Mesodermal cell (in vitro differentiated cells): Measurements from ENCODE around the gene MCRIP1.

Experiments used
- H3K27ac ChIP-seq: 2 replicates; pipeline ENCODE4 v1.7.0; 2013; ENCODE audit warnings: mild to moderate bottlenecking, low read depth, low read length, moderate library complexity; ENCODE audit not compliant: severe bottlenecking
- H3K36me3 ChIP-seq: 2 replicates; pipeline ENCODE4 v1.7.1; 2013; ENCODE audit warnings: mild to moderate bottlenecking, low read length, moderate library complexity; ENCODE audit not compliant: control insufficient read depth, insufficient read depth
- H3K4me1 ChIP-seq: one replicate; pipeline ENCODE4 v1.7.1; 2013; ENCODE audit warnings: mild to moderate bottlenecking, low read length; ENCODE audit not compliant: insufficient read depth, control insufficient read depth, poor library complexity, severe bottlenecking
- H3K4me3 ChIP-seq: 2 replicates; pipeline ENCODE4 v1.7.0; 2013; ENCODE audit warnings: low read length, control low read depth, mild to moderate bottlenecking; ENCODE audit not compliant: insufficient read depth, poor library complexity, severe bottlenecking; ENCODE audit errors: extremely low read depth
- H3K9me3 ChIP-seq: 2 replicates; pipeline ENCODE4 v1.7.1; 2013; ENCODE audit warnings: mild to moderate bottlenecking, low read length, moderate library complexity; ENCODE audit not compliant: control insufficient read depth
- WGBS, 2 experiments: methylation state at CpG; one replicate each; pipeline ENCODE4 v1.1.5; 2013; ENCODE audit warnings: missing lambda C conversion rate in 2 of 2; ENCODE audit not compliant: insufficient coverage in 2 of 2; 5-methylcytosine and 5-hydroxymethylcytosine counted together

The MCRIP1 gene

DNA sequence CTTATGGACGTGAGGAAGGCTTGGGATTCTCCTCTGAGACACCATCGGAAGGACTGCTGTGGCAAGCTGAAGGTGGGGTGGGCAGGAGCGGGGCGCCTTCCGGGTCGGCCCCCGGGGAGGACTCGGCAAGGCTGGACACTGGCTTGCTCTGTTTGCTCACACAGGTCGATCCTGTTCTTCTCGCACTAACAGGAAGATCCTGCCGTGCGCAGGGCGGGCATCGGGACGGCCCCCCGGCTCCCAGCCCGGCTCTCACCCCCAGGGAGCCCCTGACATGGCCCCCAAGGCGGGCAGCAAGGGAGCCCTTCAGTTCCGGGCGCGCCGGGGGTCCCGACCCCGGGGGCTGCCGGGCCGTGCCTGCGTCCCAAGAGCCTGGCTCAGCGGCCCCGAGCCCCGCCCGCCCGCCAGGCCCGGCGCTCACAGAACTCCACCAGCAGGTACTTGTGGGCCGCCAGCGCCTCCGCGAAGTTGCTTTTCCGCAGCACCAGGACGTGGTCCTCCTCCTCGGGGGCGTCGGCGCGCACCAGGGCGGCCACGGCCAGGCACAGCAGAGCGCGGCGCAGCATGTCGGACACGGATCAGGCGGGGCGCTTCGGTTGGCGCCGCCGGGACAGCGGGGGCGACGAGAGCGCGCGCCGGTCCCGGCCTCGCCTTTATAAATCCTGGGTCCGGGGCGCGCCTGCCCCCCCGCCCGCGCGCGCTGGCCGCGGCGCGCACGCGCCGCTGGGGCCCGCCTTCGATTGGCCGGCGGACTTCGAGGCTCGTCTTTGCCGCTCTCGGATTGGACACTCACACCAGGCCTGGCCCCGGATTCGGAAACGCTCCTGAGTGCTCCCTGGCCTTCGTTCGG, 27.0 kb upstream of the MCRIP1 start, which contains the start of gene P4HB:
Gene P4HB (minus strand): TSS at position 630 of the 850 bp plus-strand sequence. CDS start 64 bp downstream, at position 566.
- Histone ChIP-seq H3K27ac (peak within 1 kb of the TSS; percentile 91), H3K4me3 (peak within 1 kb of the TSS; percentile 95), H3K36me3 (peaks cover 75% of the 10 kb centered on the region), H3K9me3 (no peaks in the 10 kb centered on the region), H3K4me1 (peaks cover 17% of the 10 kb centered on the region)
- 0% methylated on average over 64 to 90 of the region's 95 CpGs for WGBS, 2 experiments

DNA sequence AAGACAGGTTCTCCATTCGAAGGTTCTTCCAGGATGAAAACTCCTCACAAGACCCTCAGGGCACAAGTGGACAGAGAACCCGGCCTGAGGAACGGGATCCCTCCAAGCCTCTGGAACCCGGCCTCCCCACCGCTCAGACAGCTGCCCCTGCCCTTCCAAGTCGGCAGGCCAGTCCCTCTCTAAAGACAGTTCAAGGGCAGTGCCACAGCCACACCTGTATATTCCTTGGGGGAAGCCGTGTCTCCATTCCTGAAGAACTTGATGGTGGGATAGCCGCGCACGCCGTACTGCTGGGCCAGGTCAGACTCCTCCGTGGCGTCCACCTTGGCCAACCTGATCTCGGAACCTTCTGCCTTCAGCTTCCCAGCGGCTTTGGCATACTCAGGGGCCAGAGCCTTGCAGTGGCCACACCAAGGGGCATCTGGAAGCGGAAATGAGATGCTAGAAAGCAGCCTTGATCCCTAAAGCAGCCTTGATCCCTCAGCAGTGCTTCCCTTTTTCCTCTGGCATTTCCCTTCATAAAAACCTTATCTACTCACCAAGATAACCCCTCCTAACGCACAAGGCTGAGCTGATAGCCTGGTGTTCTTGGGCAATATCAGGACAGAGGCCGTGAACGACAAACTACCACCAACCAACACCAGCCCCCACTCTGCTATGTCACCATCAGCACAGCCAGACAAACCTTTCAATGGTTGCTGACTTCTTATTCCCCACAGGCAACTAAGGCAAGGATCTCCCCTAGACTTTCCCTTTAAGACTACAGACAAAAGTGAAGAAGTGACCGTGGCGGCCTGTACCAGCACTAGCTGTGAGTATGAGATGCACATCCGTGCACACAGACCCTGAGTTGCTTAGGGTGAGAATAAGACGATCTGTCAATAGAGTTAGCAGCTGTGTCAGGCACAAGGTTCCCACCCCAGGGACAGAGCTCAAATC, 26.1 kb upstream of the MCRIP1 start:
- peak overlapping the region; percentile 89 for H3K27ac ChIP-seq
- H3K9me3 ChIP-seq, result no peaks in the 10 kb centered on the region
- H3K4me3 ChIP-seq, result peak overlapping the region; percentile 95
- H3K4me1 ChIP-seq, result peaks cover 16% of the 10 kb centered on the region
- 71 to 79% methylated on average over 21 to 23 of the region's 23 CpGs for WGBS, 2 experiments
- peaks cover 75% of the 10 kb centered on the region for H3K36me3 ChIP-seq

- Histone ChIP-seq H3K36me3 (peaks cover 75% of the 10 kb centered on the region), H3K4me3 (peak overlapping the region; percentile 95), H3K27ac (no peak overlapping the region), H3K9me3 (no peaks in the 10 kb centered on the region), H3K4me1 (peaks cover 16% of the 10 kb centered on the region)
- WGBS, 2 experiments, result 94 to 96% methylated on average over 26 to 27 of the region's 30 CpGs
Observed at GRCh38 chr17:81858170-81858966, 25.3 kb upstream of the MCRIP1 start.

DNA sequence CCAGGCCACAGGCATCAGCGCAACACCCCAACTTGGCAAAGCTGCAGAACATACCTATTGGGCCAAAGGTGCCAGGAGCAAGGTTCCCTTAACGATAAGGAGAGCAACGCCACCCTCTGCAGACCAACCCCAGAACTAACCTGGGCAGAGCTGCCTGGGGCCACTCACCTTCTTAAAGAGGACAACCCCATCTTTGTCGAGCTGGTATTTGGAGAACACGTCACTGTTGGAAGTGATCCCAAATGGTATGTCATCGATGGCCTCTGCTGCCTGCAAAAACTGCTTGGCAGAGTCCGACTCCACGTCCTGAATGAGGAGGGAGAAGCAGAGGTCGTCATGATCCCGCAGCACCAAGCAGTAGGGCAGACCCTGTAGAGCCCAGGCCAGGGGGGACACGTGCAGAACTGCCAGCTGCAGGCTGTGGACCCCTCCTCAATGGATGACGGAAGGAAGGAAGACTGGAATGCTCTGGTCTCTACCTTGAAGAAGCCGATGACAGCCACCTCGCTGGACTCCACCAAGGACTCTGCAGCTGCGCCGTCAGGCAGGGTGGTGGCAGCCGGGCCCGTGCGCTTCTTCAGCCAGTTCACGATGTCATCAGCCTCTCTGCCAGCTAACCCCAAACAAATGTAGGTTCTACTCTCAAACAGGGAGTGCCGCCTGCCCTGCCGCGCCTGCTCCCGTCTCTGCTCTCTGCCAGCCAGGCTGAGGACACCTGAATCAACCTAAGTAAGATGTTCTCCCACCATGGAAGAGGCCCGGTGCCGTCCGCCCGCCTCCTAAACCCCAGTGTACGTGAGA, 22.1 kb upstream of the MCRIP1 start:
- Histone ChIP-seq H3K27ac (no peak overlapping the region), H3K4me3 (no peak overlapping the region), H3K4me1 (peaks cover 16% of the 10 kb centered on the region), H3K36me3 (peaks cover 93% of the 10 kb centered on the region), H3K9me3 (no peaks in the 10 kb centered on the region)
- 95 to 97% methylated on average over 23 to 24 of the region's 29 CpGs for whole genome bisulfite sequencing, 2 experiments

DNA sequence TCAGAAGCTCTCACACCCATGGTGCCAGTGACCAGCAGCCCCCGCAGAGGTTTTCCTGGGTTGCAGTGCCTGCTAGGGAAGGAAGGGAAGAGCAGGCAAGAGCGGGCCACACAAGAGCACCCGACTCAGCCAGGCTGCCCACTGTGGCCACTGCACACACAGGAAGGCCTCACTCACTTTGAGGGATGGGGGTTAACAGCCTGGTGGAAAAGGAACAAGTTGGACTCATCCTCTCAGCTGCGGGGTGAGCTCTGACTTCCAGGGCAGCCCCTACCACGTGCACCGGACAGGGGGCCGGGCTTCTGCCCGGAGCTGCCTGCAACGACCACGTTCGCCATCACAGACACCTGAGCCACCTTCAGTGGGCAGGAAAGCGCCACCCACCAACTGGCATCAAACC, 19.1 kb upstream of the MCRIP1 start:
- WGBS, 2 experiments, result 97% methylated on average over 12 of the region's 12 CpGs
- peaks cover 2% of the 10 kb centered on the region for H3K4me1 ChIP-seq
- H3K9me3 ChIP-seq, result no peaks in the 10 kb centered on the region
- no peak overlapping the region for H3K4me3 ChIP-seq
- no peak overlapping the region for H3K27ac ChIP-seq
- peaks cover 90% of the 10 kb centered on the region for H3K36me3 ChIP-seq

GRCh38 chr17:81851423-81851822, 18.3 kb upstream of the MCRIP1 start:
- no peak overlapping the region for H3K4me3 ChIP-seq
- WGBS, 2 experiments, result 96 to 97% methylated on average over 11 to 16 of the region's 16 CpGs
- peaks cover 2% of the 10 kb centered on the region for H3K4me1 ChIP-seq
- H3K9me3 ChIP-seq, result no peaks in the 10 kb centered on the region
- H3K27ac ChIP-seq, result no peak overlapping the region
- H3K36me3 ChIP-seq, result peaks cover 90% of the 10 kb centered on the region

DNA sequence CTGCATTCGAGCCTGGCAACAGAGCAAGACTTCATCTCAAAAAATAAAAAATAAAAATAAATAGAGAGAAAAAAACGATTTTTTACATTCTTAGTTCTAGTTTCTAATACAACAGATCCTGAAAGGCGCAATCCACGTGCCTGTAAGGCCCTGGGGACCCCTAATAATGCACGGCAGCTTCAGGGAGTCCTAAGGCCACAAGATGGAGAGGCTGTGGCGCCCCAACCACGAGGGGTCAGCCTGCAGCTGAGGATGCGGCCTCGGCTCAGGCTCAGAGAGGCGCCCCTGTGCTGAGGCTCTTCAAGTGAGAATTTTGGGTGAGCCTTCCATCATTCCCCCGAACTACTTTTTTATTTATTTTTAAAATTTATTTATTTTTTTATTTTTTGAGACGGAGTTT, 16.4 kb upstream of the MCRIP1 start:
- Histone ChIP-seq H3K27ac (no peak overlapping the region), H3K4me3 (no peak overlapping the region), H3K9me3 (no peaks in the 10 kb centered on the region), H3K36me3 (peaks cover 90% of the 10 kb centered on the region), H3K4me1 (no peaks in the 10 kb centered on the region)
- WGBS, 2 experiments, result 92 to 100% methylated on average over 6 to 7 of the region's 12 CpGs

- no peak overlapping the region for H3K27ac ChIP-seq
- peaks cover 88% of the 10 kb centered on the region for H3K36me3 ChIP-seq
- H3K4me3 ChIP-seq, result no peak overlapping the region
- no peaks in the 10 kb centered on the region for H3K9me3 ChIP-seq
- no peaks in the 10 kb centered on the region for H3K4me1 ChIP-seq
- WGBS, 2 experiments, result 93 to 94% methylated on average over 21 to 23 of the region's 24 CpGs
Observed at GRCh38 chr17:81846743-81847689, 13.9 kb upstream of the MCRIP1 start.
